NCI-H446 (cell line): ENCODE data around the gene LYZL1.
"Not testable (repeated sequence)": the region's sequence is repeated elsewhere in the genome, so short reads cannot be mapped to it uniquely, and the experiment has no call there.

Source experiments
- DNase-seq, 2 experiments: peaks; one replicate each; lab custom pipeline; 2025; lab: John Stamatoyannopoulos, UW

Gene LYZL1

GRCh38 chr10:29332061-29332760 is 43.3 kb downstream of the LYZL1 start:
- DNase-seq: no peak

- DNase-seq: no peak
These were observed 43.9 kb downstream of the LYZL1 start for GRCh38 chr10:29332761-29333148.

GRCh38 chr10:29337526-29337925 is 48.7 kb downstream of the LYZL1 start:
- DNase-seq: not testable (repeated sequence)

GRCh38 chr10:29343607-29344038 is 54.8 kb downstream of the LYZL1 start:
- DNase-seq: no peak

- no peak for DNase-seq
These were observed 55.4 kb downstream of the LYZL1 start for GRCh38 chr10:29344073-29344820.

GRCh38 chr10:29345144-29345909 is 56.5 kb downstream of the LYZL1 start:
- no peak for DNase-seq

- DNase-seq: no peak
These were observed 57.0 kb downstream of the LYZL1 start for GRCh38 chr10:29345910-29346209.

- DNase-seq: no peak
These were observed 57.6 kb downstream of the LYZL1 start for GRCh38 chr10:29346296-29347001.

- no peak for DNase-seq
These were observed 60.0 kb downstream of the LYZL1 start for GRCh38 chr10:29348836-29349235.

- DNase-seq: no peak
These were observed 64.4 kb downstream of the LYZL1 start for GRCh38 chr10:29353305-29353704.

- DNase-seq: no peak
These were observed 65.2 kb downstream of the LYZL1 start for GRCh38 chr10:29353887-29354561.

GRCh38 chr10:29355411-29355991 is 66.6 kb downstream of the LYZL1 start:
- no peak for DNase-seq

- DNase-seq: no peak
These were observed 68.1 kb downstream of the LYZL1 start for GRCh38 chr10:29356931-29357330.

GRCh38 chr10:29358010-29358616 is 69.2 kb downstream of the LYZL1 start:
- no peak for DNase-seq

GRCh38 chr10:29360215-29360853 is 71.5 kb downstream of the LYZL1 start:
- not testable (repeated sequence) for DNase-seq
